SW 1271 (cell line): ENCODE measurements around the gene SEC24D.

Source experiments
- DNase-seq, 2 experiments: peaks; one replicate each; lab custom pipeline; 2025; lab: John Stamatoyannopoulos, UW

SEC24D gene

DNA sequence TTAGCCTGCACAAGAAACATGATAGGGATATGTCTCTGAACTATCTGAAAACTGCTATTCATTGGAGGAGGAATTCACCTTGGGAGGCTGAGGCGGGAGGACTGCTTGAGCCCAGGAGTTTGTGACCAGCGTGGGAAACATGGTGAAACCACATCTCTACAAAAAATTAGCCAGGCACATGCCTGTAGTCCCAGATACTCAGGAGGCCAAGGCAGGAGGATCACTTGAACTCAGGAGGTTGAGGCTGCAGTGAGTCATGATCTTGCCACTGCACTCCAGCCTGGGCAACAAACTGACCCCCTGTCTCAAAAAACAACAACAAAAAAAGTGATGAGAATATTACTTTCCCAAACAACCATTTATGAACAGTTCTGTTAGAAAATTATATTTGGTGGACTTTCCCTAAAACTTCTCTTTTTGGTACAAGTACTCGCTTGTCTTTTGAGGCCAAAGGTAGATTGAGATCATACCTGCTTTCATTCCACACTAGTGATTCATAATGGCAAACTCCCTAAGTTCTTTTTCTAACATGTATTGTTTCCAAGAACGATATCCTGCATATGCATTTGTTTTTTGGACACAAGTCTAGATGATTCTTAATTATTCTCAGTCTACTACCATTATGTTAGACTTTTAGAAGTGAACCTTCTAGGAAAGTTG, 117.3 kb downstream of the SEC24D start:
- DNase-seq: no peak

- no peak for DNase-seq
These were observed 119.6 kb downstream of the SEC24D start for GRCh38 chr4:118716304-118716703.

DNA sequence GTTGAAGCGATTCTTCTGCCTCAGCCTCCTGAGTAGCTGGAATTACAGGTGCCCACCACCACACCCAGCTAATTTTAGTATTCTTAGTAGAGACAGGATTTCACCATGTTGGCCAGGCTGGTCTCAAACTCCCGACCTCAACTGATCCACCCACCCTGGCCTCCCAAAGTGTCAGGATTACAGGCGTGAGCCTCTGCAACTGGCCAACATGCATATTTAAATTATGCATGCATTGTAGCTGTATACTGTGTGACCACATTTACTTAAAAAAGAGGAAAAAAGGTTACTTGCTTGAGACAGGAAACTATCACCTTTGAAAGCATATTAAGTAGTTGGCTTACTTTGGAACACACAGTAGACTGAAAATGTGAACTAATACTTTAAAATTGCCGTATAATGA, 121.2 kb downstream of the SEC24D start:
- no peak for DNase-seq

DNA sequence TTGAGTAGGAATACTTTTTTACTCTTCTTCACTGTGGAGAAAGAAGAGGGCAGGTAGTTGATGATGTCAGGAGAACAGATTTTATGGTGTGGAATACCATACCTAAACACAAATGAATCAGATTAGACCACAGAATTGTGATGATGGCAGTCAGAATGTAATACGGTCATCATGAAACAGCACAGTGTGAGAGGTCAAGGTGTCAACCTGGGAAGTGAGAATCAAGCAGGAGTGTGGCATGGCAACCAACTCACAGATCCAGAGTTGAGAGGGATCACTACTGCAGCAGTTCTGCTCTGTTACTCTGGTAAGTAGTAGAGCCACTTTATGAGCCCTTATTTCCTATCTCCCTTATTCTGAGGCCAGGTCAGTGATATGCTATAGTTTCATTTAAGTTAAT, 123.1 kb downstream of the SEC24D start:
- DNase-seq: no peak

DNA sequence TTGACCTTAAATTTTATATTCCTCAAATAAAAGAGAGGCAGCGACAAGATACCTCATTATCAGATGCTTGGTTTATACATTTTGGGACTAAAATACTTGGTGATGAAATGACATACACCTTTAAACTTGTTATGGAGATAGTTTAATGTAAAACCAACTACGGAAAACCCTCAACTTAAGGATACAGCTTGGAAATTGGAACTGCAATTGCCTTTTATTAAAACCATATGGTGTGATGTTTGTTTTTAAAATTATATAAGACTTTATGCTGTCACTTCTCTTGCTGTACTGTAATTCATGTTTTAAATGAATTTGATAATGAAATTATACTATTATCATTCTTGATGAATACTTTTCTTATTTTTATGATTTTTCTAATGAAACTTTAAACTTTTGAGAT, 124.9 kb downstream of the SEC24D start:
- no peak for DNase-seq

- no peak for DNase-seq
These were observed 132.8 kb downstream of the SEC24D start for GRCh38 chr4:118703118-118703517.

DNA sequence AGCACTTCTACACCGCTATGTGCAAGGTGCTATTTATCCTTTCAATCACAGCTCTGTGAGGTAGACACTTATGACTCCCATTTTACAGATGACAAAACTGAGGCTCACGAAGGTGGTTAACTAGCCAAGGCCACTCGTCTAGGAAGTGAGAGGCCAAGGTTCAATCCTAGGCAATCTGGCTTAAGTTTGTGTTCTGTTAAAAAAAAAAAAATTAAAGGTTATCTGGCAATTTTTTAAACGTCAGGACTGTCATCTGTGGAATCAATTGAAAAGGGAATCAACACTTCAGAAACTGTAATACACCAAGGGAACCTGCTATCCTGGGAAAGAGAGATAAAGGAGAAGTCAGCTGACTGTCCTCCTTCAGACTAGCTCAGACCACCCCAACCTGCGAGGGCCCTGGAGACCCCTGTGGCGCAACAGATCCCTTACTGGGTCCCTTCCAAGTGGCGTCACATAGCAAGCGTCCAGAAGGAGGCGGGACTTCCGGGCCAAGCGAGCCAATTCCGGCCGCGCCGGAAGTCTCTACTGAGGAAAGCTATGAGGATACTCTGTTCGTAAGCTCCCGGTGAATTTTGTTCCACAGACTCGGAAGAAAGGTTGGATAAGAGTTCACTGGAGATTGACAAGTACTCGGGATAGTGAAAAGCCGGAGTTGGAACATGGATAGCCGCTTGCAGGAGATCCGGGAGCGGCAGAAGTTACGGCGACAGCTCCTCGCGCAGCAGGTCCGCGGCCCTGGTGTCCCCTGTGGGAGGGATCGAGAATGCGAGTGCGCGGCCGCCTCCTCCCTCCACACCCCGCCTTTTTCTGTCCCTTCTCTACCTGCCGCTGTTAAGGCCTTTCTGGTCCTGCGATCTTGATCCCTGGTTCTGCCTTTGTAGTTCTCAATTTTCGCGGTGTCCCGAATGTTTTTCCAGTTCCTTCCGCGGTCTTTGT, 150.8 kb downstream of the SEC24D start, which contains the start of gene METTL14:
Gene METTL14, plus strand, starts transcription at position 520 of the 939 bp plus-strand sequence. Its CDS starts 143 bp downstream, at position 663.
- DNase-seq: peak; percentile 55 to 81

- DNase-seq: peak in 1 of 2 experiments; percentile 4
These were observed 152.4 kb downstream of the SEC24D start for GRCh38 chr4:118683513-118683912.

GRCh38 chr4:118682928-118683327, 153.0 kb downstream of the SEC24D start:
- peak in 1 of 2 experiments; percentile 21 for DNase-seq

- DNase-seq: no peak
These were observed 155.1 kb downstream of the SEC24D start for GRCh38 chr4:118680808-118681207.

DNA sequence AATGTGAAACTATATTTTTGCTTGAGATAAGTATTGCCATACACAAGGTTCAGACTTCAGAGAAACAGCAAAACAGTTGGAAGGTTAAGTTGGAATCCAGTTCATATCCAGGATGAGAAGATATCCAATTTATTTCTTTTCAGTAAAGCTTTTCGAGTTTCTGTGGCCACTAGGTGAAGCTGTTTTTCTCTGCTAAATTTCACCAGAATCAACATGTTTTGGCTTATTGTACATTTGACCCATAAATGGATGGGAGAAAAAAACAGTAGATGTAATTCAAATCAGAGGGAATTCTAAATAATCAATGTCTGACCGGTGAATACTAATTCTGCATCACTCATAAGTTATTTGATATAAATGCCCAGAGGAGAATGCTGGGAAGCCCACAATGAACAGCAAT, 159.8 kb downstream of the SEC24D start:
- DNase-seq: no peak
